UCSD-AML1 (cell line): ENCODE data around the gene EPHB1.
"Not testable (repeated sequence)": the region's sequence is repeated elsewhere in the genome, so short reads cannot be mapped to it uniquely, and the experiment has no call there.

Experiments
- DNase-seq: peaks from one replicate; lab custom pipeline; 2025; ENCODE audit not compliant: unreplicated experiment; lab: John Stamatoyannopoulos, UW

EPHB1 gene

DNA sequence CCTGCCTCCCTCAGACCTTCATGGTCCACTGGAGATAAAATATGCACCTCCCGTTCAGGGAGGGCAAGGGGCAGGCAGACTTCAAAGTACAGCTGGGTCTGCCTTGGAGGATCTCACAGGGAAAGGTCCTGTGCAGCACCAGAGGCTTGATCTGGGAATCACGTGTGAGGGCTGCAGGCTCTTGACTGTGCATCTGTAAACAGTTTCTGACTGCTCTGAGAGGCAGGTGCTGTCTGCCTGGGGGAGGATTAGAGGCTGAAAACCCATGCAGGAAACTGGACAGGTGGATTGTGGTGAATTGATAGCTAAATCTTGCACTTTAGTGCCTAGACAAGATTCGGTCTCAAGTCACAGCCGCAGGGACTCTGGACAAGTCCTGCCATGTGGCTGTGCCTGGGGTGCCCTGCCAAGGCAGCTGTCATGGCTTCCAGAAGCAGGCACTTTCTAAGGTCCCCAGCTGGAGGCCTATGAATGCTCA lies 239.3 kb downstream of the EPHB1 start:
- no peak for DNase-seq

DNA sequence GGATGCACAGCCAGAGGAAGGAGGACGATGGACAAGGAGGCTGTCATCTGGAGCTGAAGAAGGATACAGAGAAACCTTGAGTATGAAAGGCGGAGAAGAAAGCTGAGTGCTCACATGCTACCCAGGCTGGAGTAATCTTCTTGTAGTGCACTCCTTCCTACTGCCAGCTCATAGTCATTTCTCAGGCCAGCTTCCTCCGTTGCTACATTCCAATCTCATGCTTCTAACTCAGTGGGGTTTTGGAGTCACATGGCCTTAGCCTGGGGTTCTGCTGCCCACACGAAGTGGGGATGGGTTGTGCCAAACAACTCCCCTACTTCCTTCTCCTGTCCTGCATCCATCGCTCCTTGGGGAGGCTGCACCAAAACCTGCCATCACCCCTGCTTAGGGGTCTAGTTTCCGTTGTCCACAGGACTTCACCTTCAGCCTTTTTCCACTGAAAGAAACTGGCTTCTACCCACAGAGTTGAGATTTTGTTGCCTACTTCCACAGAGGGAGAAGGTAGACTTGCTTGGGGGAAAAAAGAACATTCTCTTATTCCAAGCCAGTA lies 239.9 kb downstream of the EPHB1 start:
- DNase-seq = no peak

DNA sequence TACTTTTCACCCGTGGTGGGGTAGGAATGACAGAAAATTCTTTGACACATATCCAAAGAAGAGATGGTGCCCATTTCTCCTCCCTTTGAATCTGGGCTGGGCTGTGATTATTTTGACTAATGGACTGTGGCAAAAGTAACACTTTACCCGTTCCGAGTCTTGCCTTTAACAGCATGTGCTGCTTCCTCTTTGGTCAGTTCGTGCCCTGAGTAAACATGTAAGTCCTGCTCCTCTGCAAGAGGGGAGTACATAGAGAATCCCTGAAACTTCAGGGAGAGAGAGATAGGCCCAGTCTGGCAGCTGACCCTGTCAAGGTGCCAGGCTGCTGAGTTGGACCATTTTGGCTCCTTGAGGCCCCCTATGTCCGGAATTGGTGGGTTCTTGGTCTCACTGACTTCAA lies 243.1 kb downstream of the EPHB1 start:
- no peak for DNase-seq

DNA sequence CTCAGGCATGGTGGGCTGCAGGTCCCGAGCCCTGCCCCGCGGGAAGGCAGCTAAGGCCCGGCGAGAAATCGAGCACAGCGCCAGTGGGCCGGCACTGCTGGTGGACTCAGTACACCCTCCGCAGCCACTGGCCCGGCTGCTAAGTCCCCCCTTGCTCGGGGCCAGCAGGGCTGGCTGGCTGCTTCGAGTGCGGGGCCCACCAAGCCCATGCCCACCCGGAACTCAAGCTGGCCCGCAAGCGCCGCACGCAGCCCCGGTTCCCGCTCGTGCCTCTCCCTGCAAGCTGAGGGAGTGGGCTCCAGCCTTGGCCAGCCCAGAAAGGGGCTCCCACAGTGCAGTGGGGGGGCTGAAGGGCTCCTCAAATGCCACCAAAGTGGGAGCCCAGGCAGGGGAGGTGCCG lies 244.5 kb downstream of the EPHB1 start:
- DNase-seq = not testable (repeated sequence)

DNA sequence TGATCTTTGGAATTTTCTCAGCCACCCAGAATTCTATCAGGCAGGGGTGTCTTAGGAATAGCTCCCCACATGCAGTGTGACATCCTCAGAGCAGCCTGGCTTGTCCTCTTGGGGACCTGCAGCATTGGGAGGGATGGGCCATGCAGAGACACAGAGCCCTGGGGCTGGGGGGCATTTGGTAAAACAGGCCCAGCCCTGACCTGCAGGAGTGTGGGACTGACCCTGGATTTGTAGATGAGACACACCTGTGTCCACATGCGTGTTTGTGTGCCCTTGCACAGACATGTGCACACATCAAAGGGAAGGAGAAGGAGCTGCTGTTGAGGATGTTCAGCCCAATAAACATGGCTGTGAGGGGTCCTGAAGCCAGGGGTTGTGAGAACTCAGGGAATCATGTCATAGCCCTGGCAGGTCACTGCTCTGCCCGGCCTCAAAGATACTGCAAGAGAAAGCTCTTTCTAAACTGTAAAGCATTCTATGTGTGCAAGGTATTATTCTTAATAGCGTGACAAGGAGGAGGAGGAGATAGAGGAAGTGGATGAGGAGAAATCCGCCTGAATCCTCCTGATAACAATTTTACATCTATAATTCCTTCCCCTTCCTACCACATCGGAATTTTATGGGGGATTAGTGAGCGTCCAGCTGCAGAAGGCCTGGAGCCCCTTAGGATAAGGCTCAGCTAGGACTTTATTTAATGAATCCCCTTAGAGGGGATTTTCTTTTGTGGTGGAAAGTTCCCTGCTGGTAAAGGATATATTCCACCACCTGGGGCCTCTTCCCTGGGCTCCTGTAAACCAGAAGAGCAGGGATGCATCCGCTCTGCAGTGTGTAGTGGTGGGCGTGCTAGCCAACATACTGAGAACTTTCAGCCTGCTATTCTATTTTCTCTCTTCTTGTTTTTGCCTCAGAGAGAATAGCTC lies 245.5 kb downstream of the EPHB1 start:
- no peak for DNase-seq

DNA sequence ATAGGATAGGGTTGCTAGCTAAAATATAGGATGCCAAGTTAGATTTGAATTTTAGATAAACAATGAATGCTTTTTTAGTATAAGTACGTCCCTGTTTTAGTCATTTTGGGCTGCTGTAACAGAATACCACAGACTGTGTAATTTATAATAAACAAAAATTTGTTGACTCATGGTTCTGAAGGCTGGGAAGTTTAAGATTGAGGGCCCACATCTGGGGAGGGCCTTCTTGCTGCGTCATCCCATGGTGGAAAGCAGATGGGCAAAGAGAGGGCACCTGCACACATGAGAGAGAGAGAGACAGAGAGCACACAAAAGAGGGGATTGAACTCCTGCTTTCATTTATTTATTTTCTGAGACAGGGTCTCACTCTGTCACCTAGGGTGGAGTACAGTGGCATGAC lies 246.5 kb downstream of the EPHB1 start:
- DNase-seq = no peak

DNA sequence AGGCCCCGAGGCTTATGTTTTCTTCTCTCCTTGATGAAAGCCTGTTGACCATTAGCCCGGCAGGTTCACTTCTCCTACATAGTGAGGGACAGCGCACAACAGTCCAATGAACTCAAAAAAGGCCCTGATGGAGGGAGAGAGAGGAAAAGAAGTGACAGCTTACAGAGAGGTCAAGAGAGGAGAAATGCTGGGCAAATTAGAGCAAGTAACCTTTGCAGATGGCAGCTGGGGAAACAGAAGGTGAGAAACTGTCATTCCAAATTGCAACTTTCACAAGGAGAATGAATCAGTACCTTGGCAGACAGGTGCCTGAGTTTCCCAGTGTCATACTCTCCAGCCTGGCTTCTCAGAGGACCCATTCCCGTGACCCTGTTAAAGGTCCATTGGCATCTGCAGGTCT lies 252.0 kb downstream of the EPHB1 start:
- no peak for DNase-seq

DNA sequence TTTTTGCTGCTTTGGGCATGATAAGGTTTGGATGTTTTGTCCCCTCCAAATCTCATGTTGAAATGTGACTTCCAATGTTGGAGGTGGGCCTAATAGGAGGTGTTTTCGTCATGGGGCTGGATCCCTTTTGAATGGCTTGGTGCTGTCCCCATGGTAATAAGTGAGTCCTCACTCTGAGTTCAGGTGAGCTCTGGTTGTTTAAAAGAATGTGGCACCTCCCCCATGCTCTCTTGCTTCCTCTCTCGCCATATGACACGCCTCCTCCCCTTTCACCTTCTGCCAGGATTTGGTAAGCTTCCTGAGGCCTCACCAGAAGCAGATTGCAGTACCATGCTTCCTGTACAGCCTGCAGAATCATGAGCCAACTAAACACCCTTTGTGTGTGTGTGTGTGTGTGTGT lies 255.5 kb downstream of the EPHB1 start:
- DNase-seq = no peak

DNA sequence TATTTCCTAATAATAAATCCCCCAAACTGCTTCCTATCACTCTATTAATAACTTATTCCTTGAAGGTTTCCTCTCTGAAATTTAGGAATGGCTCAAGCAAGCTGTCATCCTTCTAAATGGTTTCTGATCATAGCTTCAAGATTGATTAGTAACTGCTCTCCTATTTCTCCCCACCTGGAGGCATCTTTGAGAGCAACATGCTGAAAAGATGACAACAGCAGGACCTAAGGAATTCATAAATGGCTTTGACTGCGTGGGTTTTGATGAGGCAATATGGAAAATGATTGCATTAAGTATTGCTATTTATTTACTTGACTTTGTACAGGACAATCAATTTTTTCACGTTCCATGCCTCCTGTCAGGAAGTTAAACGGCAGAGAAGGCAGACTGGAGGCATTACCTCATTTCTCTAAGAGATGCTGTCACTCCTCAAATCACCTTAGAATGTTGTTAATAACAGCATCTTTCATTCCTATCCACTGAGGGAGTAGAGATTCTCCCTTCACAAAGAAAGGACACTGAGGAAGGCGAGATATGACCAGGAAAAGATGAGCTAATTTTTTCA lies 256.4 kb downstream of the EPHB1 start:
- DNase-seq = no peak

DNA sequence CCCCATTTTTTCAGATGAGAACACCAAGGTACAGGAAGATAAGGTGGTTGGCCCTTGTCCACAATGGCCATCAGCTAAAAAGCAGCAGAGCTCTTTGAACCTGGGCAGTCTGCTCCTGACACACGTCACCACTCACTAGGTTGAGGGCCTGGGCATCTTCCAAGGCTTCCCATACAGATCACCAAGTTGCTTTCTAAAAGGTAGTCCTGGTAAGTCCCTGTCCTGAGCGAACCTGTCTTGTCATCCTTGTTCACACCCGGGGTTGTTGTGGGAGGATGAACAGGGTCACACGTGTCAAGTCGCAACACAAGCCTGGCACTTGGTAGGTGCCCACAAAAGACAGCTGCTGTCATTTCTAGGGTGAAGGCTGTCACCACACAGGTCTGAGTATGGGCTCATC lies 260.4 kb downstream of the EPHB1 start:
- DNase-seq = no peak

DNA sequence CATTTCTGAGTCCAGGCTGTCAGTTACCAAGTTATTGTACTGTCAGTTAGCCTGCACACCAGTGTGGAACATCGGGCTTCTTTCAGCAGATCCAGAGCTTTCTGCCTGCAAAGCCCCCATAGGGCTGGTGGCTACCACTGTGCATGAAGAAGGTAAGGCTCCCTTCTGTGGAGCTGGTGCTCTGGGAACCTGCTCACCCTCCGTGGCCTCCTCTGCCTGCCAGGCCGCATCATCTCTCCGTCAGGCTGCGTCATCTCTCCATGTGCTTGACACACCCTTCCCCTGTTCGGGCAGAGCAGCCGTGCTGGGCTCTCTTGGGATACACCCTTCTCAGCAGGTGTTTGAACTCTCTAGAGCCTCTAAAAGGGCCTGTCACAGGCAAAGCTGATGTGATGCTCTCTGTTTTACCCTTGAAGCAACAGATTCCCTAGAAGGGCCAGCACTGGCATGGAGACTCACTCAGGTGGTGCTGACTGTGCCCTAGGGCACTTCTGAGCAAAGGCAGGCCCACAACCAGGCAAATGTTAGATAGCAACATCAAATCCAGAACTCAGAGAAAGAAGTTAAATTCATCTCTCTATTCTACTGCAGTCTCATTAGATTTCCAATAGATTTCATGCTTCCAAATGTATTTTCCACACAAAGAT lies 261.1 kb downstream of the EPHB1 start:
- no peak for DNase-seq

DNA sequence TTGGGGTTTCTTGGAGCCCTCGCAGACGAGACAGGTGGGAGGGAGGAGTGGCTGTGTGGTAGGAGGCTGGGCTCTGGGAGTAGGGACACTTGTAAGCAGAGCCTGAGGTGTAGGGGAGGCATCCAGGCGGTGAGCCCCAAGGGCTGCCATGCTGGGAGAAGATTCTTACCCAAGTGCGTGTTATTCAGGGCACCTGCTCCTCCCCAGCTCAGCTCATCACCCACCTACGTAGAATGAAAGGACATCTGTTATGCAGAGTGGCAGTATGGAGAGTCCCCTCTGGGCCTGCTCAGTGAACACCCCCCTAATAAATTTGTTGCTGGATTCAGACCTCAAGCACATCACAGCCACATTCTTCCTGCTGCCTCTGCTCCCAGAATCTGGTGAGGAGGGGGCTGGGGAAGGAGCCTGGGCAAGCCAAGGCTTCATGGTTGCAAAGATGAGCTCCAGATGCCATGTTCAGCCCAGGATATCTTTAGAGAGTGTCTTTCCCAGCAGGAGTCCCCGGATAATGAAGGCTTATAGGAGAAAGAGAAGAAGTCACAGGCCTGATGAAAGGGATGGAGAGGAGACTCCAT lies 261.8 kb downstream of the EPHB1 start:
- DNase-seq = no peak

DNA sequence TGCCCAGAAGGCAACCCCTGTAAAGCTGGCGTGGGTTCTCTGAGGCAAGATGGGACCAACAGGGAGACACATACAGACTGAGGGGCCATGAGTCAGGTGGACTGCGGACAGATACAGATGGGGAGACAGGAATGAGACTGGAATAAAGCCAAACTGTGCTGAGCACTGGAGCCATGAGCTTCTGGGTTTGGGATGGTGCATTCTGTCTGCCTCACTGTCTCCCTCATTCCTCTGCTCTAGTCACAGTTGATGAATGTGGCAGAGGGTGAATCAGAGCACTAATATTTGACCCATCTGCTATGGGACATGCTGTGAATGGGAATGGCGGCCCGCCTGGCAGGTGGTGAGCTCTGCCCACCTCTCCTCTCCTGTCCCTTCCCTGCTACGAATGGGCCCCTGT lies 262.9 kb downstream of the EPHB1 start:
- DNase-seq = no peak

DNA sequence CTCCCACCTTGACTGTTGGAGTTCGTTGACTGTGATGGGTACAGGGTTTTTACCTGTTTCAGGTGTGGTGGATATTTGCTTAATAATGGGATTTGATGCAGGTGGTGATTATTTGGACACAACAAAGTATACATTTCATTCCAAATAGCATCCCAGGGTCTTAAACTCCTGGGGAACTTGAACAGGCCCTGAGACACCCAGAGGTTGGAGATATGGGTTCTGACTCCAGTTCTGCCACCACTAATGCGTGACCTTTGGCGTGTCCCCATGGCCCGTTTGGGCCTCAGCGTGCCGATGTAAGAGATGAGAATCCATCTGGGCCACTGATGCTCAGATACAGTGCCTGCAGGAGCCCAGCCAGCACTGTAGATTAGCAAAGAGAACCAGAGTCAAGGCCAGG lies 264.5 kb downstream of the EPHB1 start:
- DNase-seq = no peak

DNA sequence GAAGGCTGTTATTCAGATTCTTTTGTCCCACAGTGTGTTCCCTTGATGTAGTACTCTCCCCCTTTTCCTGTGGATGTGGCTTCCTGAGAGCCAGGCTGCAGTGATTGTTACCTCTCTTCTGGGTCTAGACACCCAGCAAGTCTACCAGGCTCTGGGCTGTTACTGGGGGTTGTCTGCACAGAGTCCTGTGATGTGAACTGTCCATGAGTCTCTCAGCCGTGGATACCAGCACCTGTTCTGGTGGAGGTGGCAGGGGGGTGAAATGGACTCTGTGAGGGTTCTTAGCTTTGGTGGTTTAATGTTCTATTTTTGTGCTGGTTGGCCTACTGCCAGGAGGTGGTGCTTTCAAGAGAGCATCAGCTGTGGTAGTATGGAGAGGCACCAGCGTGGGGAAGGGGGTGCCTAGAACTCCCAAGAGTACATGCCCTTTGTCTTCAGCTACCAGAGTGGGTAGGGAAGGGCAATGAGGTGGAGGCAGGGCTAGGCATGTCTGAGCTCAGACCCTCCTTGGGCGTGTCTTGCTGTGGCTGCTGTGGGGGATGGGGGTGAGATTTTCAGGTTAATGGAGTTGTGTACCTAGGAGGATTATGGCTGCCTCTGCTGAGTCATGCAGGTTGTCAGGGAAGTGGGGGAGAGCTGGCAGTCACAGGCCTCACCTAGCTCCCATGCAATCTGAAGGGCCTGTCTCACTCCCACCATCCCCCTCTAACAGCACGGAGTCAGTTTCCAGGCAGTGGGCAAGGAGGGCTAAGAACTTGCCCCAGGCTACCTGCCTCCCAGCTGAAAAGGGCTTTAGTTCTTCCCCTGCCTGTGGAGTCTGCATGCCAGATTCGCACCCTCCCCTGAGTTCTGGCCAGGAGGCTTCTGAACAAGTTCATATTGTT lies 272.0 kb downstream of the EPHB1 start:
- not testable (repeated sequence) for DNase-seq

DNA sequence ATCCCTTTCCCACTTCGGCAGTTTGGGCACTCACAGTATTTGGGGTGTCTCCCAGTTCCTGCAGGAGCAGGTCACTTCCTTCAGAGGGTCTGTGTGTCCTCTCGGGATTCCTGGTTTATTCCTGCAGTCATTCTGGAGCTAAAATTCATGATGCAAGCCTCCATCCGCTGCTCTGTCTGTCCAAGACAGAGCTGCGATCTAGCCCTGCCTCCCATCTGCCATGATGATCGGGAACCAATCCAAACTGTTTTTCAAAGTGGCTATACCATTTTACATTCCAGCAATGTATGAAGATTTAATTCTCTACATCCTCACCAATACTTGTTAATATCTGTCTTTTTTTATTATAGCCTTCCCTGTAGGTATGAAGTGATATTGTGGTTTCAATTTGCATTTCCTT lies 273.0 kb downstream of the EPHB1 start:
- DNase-seq = no peak

DNA sequence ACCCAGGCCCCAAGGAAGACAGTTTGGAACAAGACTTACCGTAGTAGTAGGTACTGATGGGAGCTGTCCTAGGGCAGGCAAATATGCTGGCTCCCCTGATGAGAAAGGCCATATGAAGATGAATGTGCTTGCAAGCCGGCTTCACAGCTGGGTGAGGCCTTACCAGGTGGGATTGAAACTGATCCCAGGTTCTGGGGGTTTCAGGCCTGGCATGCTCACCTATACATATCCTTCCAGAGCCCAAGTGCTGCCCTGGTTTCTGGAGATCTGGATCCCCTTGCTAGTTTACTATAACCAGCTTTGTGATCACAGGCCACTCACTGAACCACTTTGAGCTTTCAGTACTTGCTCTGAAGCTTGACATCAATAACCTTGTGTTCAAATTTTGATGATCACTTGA lies 274.3 kb downstream of the EPHB1 start:
- DNase-seq = no peak

DNA sequence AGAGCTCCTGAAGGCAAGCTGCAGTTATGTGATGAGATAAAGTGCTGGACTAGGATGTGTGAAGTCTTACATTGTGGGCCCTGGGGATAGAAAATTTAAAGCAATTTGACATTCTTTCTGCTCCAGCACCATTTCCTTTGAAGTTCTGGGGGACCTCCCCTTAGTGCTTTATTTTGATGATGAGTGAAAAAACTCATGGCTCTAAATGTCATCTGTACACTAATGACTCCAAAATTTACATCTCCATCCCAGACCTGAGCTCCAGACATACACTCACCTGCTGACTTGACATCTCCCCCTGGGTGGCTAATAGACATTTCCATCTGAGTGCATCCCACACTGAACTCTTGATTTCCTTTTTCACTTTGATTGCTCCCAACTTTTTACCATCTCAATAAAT lies 276.4 kb downstream of the EPHB1 start:
- no peak for DNase-seq

DNA sequence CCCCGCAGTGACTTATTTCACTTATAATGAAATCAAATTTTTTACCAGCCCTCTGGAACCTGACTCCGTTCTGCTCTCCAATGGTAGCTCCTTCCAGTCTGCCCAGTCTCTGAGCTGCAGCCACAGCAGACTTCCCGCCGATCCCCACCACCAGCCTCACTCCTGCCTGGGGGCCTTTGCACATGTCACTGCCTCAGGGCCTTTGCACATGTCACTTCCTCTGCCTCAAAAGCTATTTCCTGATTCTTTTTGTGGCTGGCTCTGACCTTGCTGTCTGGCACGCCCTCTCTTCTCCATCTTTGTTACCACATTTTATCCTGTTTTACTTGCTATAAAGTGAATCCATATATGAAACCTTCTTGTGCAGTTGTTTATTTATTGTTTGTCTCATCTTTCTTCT lies 277.4 kb downstream of the EPHB1 start:
- DNase-seq = no peak

DNA sequence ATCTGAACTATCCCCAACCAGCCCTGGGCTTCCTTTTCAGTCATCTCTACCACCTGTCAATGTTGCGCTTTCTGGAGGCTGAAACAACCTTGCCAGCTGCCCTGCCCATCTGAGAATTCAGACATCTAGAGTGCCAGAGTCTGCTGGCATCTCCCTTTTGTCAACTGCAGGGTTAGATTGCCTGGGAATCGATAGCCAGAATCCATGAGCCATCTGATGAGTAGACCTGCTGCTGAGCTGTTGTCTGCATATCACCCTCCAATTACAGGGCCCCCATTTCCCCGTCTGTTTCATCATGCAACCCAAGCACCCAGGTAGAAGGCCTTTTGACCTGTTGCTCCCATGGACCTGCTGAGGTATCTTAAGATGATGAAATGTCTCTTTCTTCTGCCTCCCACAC lies 280.1 kb downstream of the EPHB1 start:
- no peak for DNase-seq
